ENCODE measurements around the gene FPR2. TPM values are rescaled to one million over a fixed set of nuclear protein-coding genes. Genes with fewer than 3 reads are reported as not detected.

Gene FPR2
- total RNA-seq, 1 donor from 2014 or later = not detected

DNA sequence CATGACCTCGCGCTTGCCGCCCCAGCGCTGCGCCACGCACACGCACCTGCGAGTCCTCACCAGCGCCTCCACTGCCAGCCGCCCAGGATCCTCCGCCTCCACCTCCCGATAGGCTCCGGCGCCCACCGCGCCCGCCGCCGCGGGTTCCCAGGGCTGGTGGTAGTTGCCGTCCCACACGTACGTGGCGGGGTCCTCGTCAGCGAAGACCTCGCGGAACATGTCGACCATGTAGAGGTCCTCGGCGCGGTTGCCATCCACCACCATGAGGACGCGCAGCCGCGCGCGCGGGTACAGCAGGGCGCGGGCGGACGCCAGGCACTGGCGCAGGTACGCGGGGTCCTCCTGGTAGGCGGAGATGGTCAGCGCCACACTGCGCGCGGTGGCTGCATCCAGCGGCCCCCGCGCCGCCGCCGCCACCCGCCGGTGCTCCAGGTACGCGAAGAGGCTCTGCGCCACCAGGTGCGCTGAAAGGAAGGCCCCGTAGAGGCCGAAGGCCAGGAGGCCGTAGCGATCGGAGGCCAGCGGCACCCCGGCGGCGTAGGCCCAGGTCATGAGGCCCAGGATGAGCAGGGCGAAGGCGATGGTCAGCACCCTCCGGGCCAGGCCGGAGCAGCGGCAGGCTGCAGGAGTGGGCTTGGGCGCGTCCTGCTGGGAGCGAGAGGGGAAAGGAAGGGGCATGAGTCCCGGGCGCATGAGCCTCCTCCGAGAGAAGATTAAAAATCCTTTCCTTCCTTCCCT, 41.6 kb upstream of the FPR2 start:
- no peaks in the 10 kb centered on the region for H3K4me1 ChIP-seq (ENCODE audit: insufficient read depth, low read length)
- Mint-ChIP-seq H3K9me3 (ENCODE audit: unreplicated experiment) (peaks cover 4% of the 10 kb centered on the region), H3K4me3 (ENCODE audit: unreplicated experiment) (no peak overlapping the region), H3K4me1 (ENCODE audit: low read depth, unreplicated experiment) (no peaks in the 10 kb centered on the region), H3K36me3 (ENCODE audit: low read depth, unreplicated experiment) (no peaks in the 10 kb centered on the region), H3K27ac (ENCODE audit: unreplicated experiment) (no peak overlapping the region), H3K27me3 (ENCODE audit: low read depth, unreplicated experiment) (peaks cover 68% of the 10 kb centered on the region)
- peak overlapping the region; percentile 26 for H2AFZ ChIP-seq (ENCODE audit: low read depth, low read length)
- peaks cover 2% of the 10 kb centered on the region for H3K9me3 ChIP-seq (ENCODE audit: insufficient read depth, low read depth, low read length)
- no peak overlapping the region for H3K9ac ChIP-seq (ENCODE audit: low read length)
- H3K36me3 ChIP-seq (ENCODE audit: insufficient read depth, low read length) = no peaks in the 10 kb centered on the region
- no peak for DNase-seq (ENCODE audit: low read depth)
- peak overlapping the region; percentile 11 for H3K4me2 ChIP-seq (ENCODE audit: low read length)
- H3K4me3 ChIP-seq (ENCODE audit: insufficient read depth, low read depth, low read length) = no peak overlapping the region
- no peak overlapping the region for H3K27ac ChIP-seq (ENCODE audit: low read depth, low read length)
- peaks cover 9% of the 10 kb centered on the region for H3K27me3 ChIP-seq (ENCODE audit: insufficient read depth, low read length)
- no peak for FAIRE-seq
- no peaks in the 10 kb centered on the region for H3K79me2 ChIP-seq (ENCODE audit: insufficient read depth, low read length)
- H4K20me1 ChIP-seq (ENCODE audit: insufficient read depth, low read length) = no peaks in the 10 kb centered on the region
- TF ChIP-seq EZH2 (IDR thresholded peaks at IDR 0.05; ENCODE audit: insufficient read depth, low read length) = peak; percentile 67
- TF ChIP-seq, protein P1, sequence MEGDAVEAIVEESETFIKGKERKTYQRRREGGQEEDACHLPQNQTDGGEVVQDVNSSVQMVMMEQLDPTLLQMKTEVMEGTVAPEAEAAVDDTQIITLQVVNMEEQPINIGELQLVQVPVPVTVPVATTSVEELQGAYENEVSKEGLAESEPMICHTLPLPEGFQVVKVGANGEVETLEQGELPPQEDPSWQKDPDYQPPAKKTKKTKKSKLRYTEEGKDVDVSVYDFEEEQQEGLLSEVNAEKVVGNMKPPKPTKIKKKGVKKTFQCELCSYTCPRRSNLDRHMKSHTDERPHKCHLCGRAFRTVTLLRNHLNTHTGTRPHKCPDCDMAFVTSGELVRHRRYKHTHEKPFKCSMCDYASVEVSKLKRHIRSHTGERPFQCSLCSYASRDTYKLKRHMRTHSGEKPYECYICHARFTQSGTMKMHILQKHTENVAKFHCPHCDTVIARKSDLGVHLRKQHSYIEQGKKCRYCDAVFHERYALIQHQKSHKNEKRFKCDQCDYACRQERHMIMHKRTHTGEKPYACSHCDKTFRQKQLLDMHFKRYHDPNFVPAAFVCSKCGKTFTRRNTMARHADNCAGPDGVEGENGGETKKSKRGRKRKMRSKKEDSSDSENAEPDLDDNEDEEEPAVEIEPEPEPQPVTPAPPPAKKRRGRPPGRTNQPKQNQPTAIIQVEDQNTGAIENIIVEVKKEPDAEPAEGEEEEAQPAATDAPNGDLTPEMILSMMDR (IDR thresholded peaks at IDR 0.05; ENCODE audit: insufficient read depth, low read depth, low read length) = no peak

DNA sequence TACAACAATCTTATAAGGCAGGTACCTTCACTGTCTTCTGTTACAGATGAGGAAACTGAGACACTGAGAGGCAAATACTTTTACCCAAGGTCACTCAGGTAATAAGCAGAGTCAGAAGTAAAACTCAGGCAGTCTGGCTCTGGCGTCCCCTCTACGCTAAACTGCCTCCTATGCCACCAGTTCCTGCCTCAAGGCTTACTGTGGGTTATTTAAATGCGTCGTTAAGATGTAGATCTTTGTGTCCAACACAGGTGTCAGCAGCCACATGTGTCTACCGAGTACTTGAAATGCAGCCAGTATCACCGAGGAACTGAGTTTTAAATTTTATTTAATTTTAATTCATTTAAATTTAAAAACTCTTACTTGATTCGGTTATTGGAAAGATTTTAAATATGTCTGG, 39.1 kb upstream of the FPR2 start:
- FAIRE-seq (no peak), DNase-seq (ENCODE audit: low read depth) (no peak)
- H3K79me2 ChIP-seq (ENCODE audit: insufficient read depth, low read length) = no peaks in the 10 kb centered on the region
- no peak overlapping the region for H3K9ac ChIP-seq (ENCODE audit: low read length)
- no peak overlapping the region for H3K4me3 ChIP-seq (ENCODE audit: insufficient read depth, low read depth, low read length)
- H3K27me3 ChIP-seq (ENCODE audit: insufficient read depth, low read length) = peaks cover 9% of the 10 kb centered on the region
- H4K20me1 ChIP-seq (ENCODE audit: insufficient read depth, low read length) = no peaks in the 10 kb centered on the region
- no peak overlapping the region for H3K27ac ChIP-seq (ENCODE audit: low read depth, low read length)
- H3K4me1 Mint-ChIP-seq (ENCODE audit: low read depth, unreplicated experiment) = no peaks in the 10 kb centered on the region
- peaks cover 65% of the 10 kb centered on the region for H3K27me3 Mint-ChIP-seq (ENCODE audit: low read depth, unreplicated experiment)
- no peaks in the 10 kb centered on the region for H3K9me3 Mint-ChIP-seq (ENCODE audit: unreplicated experiment)
- no peak overlapping the region for H3K4me3 Mint-ChIP-seq (ENCODE audit: unreplicated experiment)
- no peak overlapping the region for H3K27ac Mint-ChIP-seq (ENCODE audit: unreplicated experiment)
- no peaks in the 10 kb centered on the region for H3K4me1 ChIP-seq (ENCODE audit: insufficient read depth, low read length)
- TF ChIP-seq, protein P1 (IDR thresholded peaks at IDR 0.05; ENCODE audit: insufficient read depth, low read depth, low read length) = no peak
- no peak for TF ChIP-seq EZH2 (IDR thresholded peaks at IDR 0.05; ENCODE audit: insufficient read depth, low read length)
- H3K36me3 ChIP-seq (ENCODE audit: insufficient read depth, low read length) = no peaks in the 10 kb centered on the region
- H3K9me3 ChIP-seq (ENCODE audit: insufficient read depth, low read depth, low read length) = no peaks in the 10 kb centered on the region
- H3K36me3 Mint-ChIP-seq (ENCODE audit: low read depth, unreplicated experiment) = no peaks in the 10 kb centered on the region
- H2AFZ ChIP-seq (ENCODE audit: low read depth, low read length) = no peak overlapping the region
- H3K4me2 ChIP-seq (ENCODE audit: low read length) = no peak overlapping the region

DNA sequence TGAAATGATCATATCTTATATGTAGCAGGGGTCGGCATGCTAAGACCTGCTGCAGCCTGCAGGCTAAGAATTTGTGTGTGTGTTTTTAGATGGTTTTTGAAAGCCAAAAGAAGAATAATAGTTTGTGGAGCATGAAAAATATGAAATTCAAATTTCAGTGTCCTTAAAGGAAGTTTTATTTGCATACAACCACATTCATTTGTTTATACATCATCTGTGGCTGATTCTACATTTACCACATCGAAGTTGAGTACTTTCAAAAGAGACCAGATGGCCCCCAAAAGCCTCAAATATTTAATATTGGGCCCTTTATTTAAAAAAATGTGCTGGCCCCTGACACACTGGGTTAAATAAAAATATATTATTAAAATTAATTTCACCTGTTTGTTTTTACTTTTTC, 38.5 kb upstream of the FPR2 start:
- Mint-ChIP-seq H3K36me3 (ENCODE audit: low read depth, unreplicated experiment) (no peaks in the 10 kb centered on the region), H3K27me3 (ENCODE audit: low read depth, unreplicated experiment) (peaks cover 63% of the 10 kb centered on the region), H3K4me1 (ENCODE audit: low read depth, unreplicated experiment) (no peaks in the 10 kb centered on the region), H3K9me3 (ENCODE audit: unreplicated experiment) (peaks cover 2% of the 10 kb centered on the region), H3K4me3 (ENCODE audit: unreplicated experiment) (no peak overlapping the region), H3K27ac (ENCODE audit: unreplicated experiment) (no peak overlapping the region)
- Histone ChIP-seq H3K4me3 (ENCODE audit: insufficient read depth, low read depth, low read length) (no peak overlapping the region), H2AFZ (ENCODE audit: low read depth, low read length) (no peak overlapping the region), H3K27ac (ENCODE audit: low read depth, low read length) (no peak overlapping the region), H3K9me3 (ENCODE audit: insufficient read depth, low read depth, low read length) (no peaks in the 10 kb centered on the region), H3K27me3 (ENCODE audit: insufficient read depth, low read length) (peaks cover 9% of the 10 kb centered on the region), H3K4me1 (ENCODE audit: insufficient read depth, low read length) (no peaks in the 10 kb centered on the region), H3K79me2 (ENCODE audit: insufficient read depth, low read length) (no peaks in the 10 kb centered on the region), H3K36me3 (ENCODE audit: insufficient read depth, low read length) (no peaks in the 10 kb centered on the region), H3K4me2 (ENCODE audit: low read length) (no peak overlapping the region), H3K9ac (ENCODE audit: low read length) (no peak overlapping the region), H4K20me1 (ENCODE audit: insufficient read depth, low read length) (no peaks in the 10 kb centered on the region)
- TF ChIP-seq, protein P1 (IDR thresholded peaks at IDR 0.05; ENCODE audit: insufficient read depth, low read depth, low read length) = no peak
- no peak for DNase-seq (ENCODE audit: low read depth)
- FAIRE-seq = no peak

Measured in astrocyte (in vitro differentiated cells and primary cell).